ENCODE results near the gene BCL7C. TPM values are rescaled to one million over a fixed set of nuclear protein-coding genes. Genes with fewer than 3 reads are reported as not detected.

The BCL7C gene
- total and polyA plus RNA-seq, 2 of the 13 experiments (the other 11 are each of a cell fraction or from before 2014, with no cell fraction given), result 17.7 to 33.8 TPM

DNA sequence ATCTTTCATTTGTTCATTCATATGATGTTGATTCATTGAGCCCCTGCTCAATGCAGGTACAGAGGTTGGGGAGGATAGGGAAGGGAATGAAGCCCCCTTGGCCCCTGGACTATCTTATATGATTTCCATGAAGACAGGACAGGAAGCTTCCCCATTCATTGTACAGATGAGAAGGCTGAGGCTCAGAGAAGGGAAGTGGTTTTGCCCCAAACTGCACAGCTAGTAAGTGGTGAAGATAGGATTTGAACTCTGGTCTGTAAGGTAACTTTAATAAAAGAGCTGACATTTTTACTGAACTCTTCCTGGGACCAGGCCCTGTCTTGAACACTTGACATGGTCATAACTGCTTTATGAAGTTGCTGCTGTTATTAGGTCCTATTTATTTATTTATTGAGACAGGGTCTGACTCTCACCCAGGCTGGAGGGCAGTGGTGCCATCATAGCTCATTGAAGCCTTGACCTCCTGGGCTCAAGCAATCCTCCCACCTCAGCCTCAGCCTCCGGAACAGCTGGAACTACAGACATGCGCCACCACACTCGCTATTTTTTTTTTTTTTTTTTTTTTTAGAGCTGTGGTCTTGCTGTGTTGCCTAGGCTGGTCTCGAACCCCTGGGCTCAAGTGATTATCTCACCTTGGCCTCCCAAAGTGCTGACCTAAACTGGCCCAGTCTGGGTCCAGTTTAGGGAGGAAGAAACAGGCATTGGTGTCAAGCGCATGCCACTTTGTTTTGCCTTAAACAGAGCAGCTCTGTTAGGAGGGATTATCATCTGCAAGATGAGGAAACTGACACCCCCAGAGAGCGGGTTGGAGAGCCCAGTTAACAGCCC, 7.5 kb upstream of the BCL7C start:
- Histone ChIP-seq H3K4me1 (ENCODE audit: insufficient read depth, low read length) (peaks cover 73% of the 10 kb centered on the region), H3K4me2 (ENCODE audit: low read depth, low read length) (peak overlapping the region; percentile 81), H4K20me1 (ENCODE audit: insufficient read depth, low read length) (no peaks in the 10 kb centered on the region), H3K27ac (ENCODE audit: extremely low read length, insufficient read depth, low read length) (peak overlapping the region; percentile 64), H2AFZ (ENCODE audit: low read length) (no peak overlapping the region), H3K79me2 (ENCODE audit: insufficient read depth, low read length) (no peaks in the 10 kb centered on the region), H3K36me3 (replicated peaks in 1 of 2; ENCODE audit: control insufficient read depth in 1 of 2, insufficient read depth in 2 of 2, low read length in 2 of 2) (no peaks in the 10 kb centered on the region), H3K9ac (ENCODE audit: insufficient read depth, low read depth, low read length) (peak overlapping the region; percentile 68), H3K4me3 (replicated peaks in 1 of 3; ENCODE audit: insufficient read depth in 1 of 3, low read depth in 2 of 3, low read length in 3 of 3) (peak overlapping the region; percentile 57 to 77 (median 58)), H3K27me3 (ENCODE audit: control insufficient read depth in 1 of 2, insufficient read depth in 2 of 2, low read length in 2 of 2) (no peaks in the 10 kb centered on the region), H3K9me3 (ENCODE audit: low read length) (no peaks in the 10 kb centered on the region)
- in situ Hi-C loops (cut with HindIII; ENCODE audit: extremely low pct_ligation_motif_present, low pct_unique_long_range_greater_than_20kb) (no loop called here), intact Hi-C loops (cut with micrococcal nuclease; ENCODE audit: unreplicated experiment) (loop anchor here (2.0 kb wide), 1 partner anchor 57 kb away; no protein-coding TSS in a partner anchor)
- FAIRE-seq (no peak), ATAC-seq (no peak), DNase-seq (ENCODE audit: low spot score) (peak; percentile 26)
- WGBS (ENCODE audit: low lambda C conversion rate), result 8% methylated on average over 5 of the region's 6 CpGs
- BruUV-seq (replicated peaks), result TSS peak; percentile 91
- ChIA-PET POLR2A (interaction anchor here (0.6 to 3.6 kb wide), 19 partner anchors 8 to 278 kb away, joined by 3 to 29 read pairs (median 4); partner anchors contain the start of genes BCL7C, FBXL19, FUS and KAT8), CTCF (ENCODE audit: low intra/inter-chr PET ratio, low total read pairs) (interaction anchor here (0.6 to 2.1 kb wide), 2 partner anchors 56 to 94 kb away, joined by 3 to 25 read pairs; no protein-coding TSS in a partner anchor)
- TF ChIP-seq NAIF1 (CRISPR knock-in tag; IDR thresholded peaks at IDR 0.05; ENCODE audit: borderline replicate concordance) (no peak), ZNF3 (CRISPR knock-in tag; IDR thresholded peaks at IDR 0.05) (no peak), ZBTB1 (CRISPR knock-in tag; IDR thresholded peaks at IDR 0.05; ENCODE audit: borderline replicate concordance) (no peak), ZBTB20 (CRISPR knock-in tag; IDR thresholded peaks at IDR 0.05; ENCODE audit: borderline replicate concordance, low read depth) (no peak), SP4 (CRISPR knock-in tag; IDR thresholded peaks at IDR 0.05) (0 out of 2 replicates have a peak, but pooled peaks have one; percentile 47), ZFP41 (CRISPR knock-in tag; IDR thresholded peaks at IDR 0.05; ENCODE audit: borderline replicate concordance) (no peak), ZNF883 (CRISPR knock-in tag; IDR thresholded peaks at IDR 0.05; ENCODE audit: not compliant biosample characterization) (peak; percentile 12), ZNF34 (CRISPR knock-in tag; IDR thresholded peaks at IDR 0.05; ENCODE audit: borderline replicate concordance) (0 out of 2 replicates have a peak, but pooled peaks have one; percentile 30), ADNP (CRISPR knock-in tag; IDR thresholded peaks at IDR 0.05) (0 out of 2 replicates have a peak, but pooled peaks have one; percentile 57), ZNF441 (CRISPR knock-in tag; IDR thresholded peaks at IDR 0.05; ENCODE audit: borderline replicate concordance) (peak; percentile 71; the same call in 1 of the 2 replicates), JUN (CRISPR knock-in tag; IDR thresholded peaks at IDR 0.05) (no peak), ZNF251 (CRISPR knock-in tag; IDR thresholded peaks at IDR 0.05) (no peak), KLF11 (CRISPR knock-in tag; IDR thresholded peaks at IDR 0.05) (no peak), SETDB1 (CRISPR knock-in tag; IDR thresholded peaks at IDR 0.05; ENCODE audit: borderline replicate concordance) (no peak)
- TF ChIP-seq, protein P1, sequence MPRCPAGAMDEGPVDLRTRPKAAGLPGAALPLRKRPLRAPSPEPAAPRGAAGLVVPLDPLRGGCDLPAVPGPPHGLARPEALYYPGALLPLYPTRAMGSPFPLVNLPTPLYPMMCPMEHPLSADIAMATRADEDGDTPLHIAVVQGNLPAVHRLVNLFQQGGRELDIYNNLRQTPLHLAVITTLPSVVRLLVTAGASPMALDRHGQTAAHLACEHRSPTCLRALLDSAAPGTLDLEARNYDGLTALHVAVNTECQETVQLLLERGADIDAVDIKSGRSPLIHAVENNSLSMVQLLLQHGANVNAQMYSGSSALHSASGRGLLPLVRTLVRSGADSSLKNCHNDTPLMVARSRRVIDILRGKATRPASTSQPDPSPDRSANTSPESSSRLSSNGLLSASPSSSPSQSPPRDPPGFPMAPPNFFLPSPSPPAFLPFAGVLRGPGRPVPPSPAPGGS (CRISPR knock-in tag; IDR thresholded peaks at IDR 0.05), result 0 out of 2 replicates have a peak, but pooled peaks have one; percentile 31
- TF ChIP-seq, protein P2, sequence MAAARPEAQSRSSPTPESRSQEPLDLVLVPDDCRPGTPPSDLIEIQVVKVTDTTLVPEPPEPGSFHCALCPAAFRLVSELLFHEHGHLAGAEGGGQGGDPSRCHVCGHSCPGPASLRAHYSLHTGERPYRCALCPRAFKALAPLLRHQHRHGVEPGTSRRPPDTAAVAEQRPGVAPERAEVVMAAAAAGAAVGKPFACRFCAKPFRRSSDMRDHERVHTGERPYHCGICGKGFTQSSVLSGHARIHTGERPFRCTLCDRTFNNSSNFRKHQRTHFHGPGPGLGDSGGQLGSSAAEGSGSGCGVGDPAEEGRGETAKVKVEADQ (CRISPR knock-in tag; IDR thresholded peaks at IDR 0.05; ENCODE audit: borderline replicate concordance), result 0 out of 2 replicates have a peak, but pooled peaks have one; percentile 16
- TF ChIP-seq, protein P3, sequence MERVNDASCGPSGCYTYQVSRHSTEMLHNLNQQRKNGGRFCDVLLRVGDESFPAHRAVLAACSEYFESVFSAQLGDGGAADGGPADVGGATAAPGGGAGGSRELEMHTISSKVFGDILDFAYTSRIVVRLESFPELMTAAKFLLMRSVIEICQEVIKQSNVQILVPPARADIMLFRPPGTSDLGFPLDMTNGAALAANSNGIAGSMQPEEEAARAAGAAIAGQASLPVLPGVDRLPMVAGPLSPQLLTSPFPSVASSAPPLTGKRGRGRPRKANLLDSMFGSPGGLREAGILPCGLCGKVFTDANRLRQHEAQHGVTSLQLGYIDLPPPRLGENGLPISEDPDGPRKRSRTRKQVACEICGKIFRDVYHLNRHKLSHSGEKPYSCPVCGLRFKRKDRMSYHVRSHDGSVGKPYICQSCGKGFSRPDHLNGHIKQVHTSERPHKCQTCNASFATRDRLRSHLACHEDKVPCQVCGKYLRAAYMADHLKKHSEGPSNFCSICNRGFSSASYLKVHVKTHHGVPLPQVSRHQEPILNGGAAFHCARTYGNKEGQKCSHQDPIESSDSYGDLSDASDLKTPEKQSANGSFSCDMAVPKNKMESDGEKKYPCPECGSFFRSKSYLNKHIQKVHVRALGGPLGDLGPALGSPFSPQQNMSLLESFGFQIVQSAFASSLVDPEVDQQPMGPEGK (CRISPR knock-in tag; IDR thresholded peaks at IDR 0.05), result peak; percentile 52; the same call in 1 of the 2 replicates

All from HepG2 (cell line).